ENCODE measurements around the gene DCTN3.

DCTN3 gene

DNA sequence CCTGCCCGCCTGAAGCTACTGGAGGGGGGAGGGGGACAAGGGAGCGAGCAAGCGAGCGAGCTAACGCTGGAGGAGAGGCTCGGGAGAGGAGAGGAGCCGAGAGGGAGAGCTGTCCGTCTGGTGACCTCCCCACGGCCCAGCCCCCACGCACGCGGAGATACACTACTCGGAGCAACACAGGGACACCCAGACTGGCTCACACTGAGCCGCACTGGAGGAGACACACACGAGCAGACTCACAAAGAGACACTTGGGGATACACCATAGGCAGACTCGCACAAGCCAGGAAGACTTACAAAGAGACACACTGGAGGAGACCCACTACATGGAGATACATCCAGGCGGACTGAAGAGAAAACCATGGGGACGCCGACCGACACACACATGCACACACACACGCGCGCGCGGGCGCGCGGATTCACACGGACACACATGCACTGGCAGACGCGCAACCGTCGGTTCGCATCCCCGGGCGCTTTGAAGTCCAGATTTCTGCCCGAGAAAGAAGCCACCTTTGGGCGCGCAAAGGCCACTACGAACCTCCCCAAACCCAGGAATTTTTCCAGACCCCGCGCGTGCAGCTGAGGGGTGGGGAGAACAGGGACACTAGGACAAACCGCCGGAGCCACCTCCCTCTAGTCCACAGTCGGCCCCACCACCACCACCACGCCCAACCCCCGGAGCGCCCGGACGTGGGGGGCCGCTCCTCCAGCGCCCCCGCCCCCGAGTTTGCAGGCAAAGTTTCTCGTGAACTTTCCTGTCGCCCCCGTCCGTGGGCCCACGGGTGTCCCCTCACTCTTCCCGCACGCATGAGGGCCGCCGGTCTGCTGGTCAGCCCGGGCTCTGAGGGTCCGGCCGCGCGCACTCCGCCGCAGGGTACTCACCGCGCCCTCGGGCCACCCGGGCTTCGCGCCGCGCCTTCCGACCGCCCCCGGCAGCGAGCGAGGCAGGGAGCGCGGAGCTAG, 31.3 kb downstream of the DCTN3 start:
- FAIRE-seq = no peak

- no peak for FAIRE-seq
Observed at GRCh38 chr9:34587271-34587670, 33.0 kb downstream of the DCTN3 start.

GRCh38 chr9:34585946-34586669, 34.2 kb downstream of the DCTN3 start:
- FAIRE-seq = no peak

- FAIRE-seq = no peak
Observed at GRCh38 chr9:34584970-34585369, 35.3 kb downstream of the DCTN3 start.

DNA sequence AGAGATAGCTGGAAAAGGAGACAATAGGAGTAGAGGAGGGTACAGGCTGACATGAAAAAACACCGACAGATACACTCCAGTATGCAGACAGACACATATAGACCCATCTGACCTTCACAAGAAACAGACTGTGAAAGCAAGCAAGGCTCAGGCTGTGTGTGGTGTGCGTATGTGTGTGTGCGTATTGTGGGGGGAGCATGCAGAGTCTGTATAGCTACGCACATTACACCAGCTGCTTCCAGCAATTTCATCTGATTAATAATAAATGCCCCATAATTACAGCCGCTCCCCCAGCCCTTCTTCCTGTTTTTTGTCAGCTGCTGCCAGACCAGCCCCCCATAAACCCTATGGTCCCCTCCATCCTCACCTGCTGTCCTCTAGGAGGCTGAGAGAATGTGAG, 37.5 kb downstream of the DCTN3 start:
- FAIRE-seq = no peak

- FAIRE-seq = no peak
Observed at GRCh38 chr9:34581318-34581717, 39.0 kb downstream of the DCTN3 start.

DNA sequence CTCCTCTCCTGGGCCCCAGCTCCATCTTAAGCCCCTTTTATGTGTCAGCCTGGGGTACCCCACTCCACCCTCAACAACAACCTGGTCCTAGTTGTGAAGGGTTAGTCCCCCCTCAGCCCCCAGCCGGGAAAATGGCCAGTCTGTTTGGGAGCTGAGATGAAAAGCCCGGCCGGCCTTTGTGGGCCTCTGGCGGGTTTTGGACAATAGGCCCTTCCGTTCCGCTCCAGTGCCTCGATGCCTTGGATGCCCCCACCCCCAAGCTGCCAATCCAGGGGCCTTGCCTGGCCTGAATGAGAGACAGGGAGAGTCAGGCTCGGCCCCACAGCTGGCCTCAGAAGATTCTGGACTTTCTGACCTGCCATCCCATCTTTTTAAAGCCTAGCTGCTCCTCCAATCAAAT, 39.9 kb downstream of the DCTN3 start:
- FAIRE-seq = no peak

- FAIRE-seq = no peak
Observed at GRCh38 chr9:34579808-34580163, 40.5 kb downstream of the DCTN3 start.

DNA sequence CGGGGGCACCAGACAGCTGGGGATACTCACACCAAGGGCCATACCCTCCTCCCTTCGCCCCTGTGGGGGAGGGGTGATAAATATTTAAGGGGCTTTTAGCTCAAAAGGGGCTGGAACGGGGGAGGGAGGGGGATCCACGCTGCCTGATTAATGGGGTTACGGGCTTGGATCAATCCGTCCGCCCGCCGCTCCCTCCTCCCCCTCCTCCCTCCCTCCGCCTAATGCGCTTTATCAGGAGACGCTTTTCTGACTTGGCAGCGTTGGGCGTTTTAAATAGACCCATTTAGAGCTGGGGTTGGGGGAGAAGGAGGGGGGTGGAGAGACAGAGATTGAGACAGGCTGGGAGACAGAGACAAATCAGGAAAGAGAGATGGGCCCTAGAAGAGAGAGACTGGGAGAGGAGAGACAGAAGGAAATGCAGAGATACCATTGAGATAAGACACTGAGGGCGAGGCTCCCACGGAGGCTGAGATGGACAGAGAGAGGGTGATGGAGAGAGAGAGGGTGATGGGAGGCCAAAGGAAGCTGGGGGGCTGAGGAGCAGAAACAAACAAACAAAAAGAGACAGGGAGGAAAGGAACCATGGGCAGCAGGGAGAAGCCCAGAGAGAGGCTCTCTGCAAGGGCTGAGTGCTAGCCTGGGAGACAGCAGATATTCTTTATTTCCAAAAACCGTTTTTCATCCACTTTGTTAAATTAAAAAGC, 41.0 kb downstream of the DCTN3 start:
- FAIRE-seq = no peak

DNA sequence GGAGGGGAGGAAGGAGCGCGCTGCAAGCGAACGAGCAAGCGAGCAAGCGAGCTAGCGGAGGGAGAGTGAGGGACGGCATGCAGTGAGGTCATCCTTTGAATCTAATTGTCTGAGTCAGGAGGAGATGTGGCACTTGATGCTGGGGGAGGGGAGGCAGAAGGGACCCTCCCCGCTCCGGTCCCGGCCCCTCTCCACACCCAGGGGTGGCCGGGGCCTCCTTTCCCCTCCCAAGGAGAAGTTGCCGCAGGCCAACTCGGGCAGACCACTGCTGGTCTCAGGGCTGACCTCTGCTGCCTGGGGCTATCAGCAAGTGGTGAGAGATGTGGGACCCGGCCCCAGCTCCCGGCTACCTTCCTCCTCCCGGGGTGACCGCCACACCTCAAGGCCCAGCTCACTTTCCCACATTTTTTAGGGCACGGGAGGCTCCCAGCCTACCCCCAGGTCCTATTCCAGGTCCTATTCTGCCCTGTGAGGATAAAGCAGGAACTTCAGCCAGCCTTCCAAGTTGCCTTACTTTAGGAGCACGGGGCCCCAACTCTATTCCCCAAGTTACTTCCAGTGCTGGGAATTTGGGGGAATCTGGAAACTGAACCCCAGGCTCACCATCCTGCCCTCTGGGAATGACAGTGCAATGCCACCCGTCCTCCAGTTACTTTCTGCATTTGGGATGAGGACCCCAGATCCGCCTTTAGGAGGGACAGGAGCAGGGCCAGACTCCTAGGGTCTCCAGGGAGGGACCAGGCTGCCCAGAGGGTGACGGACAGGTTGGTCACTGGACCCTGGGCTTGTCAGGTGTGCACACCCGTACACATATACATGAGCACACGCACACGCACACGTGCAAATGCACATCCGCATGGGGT, 41.8 kb downstream of the DCTN3 start:
- no peak for FAIRE-seq

- FAIRE-seq = no peak
Observed at GRCh38 chr9:34577400-34578240, 42.7 kb downstream of the DCTN3 start.

DNA sequence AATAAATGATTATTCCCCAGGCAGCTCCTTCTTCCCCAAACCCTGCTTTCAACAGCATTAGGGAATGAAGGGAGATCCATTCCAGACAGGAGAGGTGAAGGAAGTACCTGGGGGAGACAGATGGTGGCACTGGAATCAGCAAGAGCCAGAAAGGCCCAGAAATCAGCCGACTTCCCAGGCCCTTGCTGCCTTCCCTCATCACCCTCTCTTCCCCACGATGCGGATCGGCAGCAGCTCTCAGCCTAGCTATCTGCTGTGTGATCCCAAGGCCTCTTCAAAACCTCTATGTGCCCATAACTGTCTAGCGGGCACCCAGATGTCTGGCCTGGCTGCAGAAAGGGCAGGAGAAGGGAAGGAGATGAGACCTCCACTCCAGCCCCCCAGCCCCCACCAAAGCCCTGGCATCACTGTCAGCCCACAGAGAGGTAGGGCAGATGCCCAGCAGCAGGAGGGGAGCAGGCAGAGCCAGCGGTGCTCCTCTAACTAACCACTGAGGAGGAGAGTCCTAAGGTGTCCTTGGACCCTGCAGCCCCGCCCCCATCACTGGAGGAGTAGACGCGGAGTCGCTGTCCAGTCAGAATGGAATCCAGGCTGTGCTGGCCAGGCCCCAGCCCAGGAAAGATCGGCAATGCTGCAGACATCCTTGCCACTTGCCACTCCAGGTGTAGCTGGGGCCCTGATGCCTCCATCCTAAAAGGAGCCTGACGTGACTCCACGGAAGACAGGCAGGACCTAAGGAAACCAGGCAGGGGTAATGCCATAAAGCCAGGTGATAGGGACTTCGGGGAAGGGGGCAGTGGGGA, 43.5 kb downstream of the DCTN3 start:
- FAIRE-seq = no peak

- FAIRE-seq = no peak
Observed at GRCh38 chr9:34575862-34576596, 44.3 kb downstream of the DCTN3 start.

DNA sequence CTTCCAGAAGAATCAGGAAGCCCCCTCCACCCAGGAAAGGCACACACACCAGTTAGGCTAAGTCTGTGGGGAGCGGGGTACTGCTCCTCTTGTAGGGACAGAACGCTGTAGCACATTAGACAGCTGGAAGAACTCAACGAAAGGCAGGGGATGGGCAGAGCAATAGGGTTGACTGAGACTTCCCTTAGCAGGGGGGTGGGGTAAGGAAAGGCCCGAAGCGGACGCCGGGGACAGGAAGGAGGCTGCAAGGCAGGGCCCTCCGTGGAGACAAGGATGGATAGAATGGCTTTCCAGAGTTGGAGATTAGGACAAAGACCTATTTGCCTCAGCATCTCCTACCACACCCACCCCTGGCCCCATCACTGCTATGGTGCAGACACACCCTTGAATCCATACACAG, 45.1 kb downstream of the DCTN3 start:
- FAIRE-seq = no peak

DNA sequence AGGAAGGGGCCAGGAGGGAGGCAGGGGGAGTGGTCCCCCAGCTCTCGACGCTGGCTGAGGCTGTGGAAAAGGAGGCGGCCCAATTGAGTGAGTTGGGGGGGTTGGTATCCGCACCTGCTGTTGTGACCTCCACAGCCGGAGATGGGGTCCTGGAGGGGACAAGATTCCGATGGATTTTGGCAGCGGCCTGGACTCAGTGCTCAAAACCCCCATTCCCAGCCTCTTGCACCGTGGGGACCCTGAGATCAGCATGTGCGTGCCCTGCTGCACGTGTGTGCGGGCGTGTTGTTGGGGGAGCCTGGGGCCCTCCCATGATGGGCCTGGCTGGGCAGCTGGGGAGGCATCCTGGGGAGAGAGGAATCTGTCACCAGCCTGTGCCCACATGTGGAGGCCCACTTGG, 45.7 kb downstream of the DCTN3 start:
- FAIRE-seq = no peak

GRCh38 chr9:34573599-34574325, 46.5 kb downstream of the DCTN3 start:
- no peak for FAIRE-seq

GRCh38 chr9:34572628-34573027, 47.7 kb downstream of the DCTN3 start:
- FAIRE-seq = no peak

DNA sequence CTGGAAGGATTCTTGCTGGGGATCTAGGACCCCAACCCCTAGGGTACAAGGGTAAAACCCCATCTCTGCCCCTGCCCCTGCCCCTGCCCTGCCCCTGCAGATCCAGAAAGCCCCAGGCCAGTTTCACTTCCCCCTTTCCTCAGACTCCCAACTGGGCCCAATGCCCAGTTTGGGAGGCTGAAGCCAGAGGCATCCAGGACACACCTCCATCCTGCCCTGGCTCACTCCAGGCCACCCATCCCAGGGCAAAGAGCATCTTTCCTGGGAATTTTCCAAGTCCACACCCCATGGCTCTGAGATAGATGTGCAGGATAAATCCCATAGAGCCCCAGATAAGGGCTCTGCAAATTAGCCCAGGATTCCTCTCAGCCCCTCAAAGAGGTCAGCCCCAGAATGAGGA, 48.2 kb downstream of the DCTN3 start:
- FAIRE-seq = no peak

DNA sequence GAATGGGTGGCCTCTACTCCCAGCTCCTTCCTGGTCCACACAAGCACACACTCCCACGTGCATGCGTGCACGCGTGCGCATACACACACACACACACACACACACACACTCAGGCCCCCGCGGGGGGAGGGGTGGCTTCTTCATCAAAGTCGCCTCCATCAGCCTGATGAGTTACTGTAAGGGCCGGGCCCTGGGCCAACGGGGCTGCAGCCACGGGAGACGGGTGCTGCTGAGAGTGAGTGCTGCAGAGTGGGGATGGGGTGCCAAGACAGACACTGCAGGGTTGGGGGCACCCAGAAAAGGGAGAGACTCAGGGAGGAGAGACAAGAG, 48.8 kb downstream of the DCTN3 start:
- no peak for FAIRE-seq
